Kidney (tissue), 14 donors: ENCODE measurements around the gene MAPKAP1. TPM values are rescaled to one million over a fixed set of nuclear protein-coding genes. Genes with fewer than 3 reads are reported as not detected.

Source experiments
- DNase-seq, 5 donors: peaks; one replicate each; pipeline ENCODE4 v3.0.0-alpha.2; 2013 to 2020
- FAIRE-seq: peaks from 2 replicates; lab custom pipeline; 2012; peaks lifted over from hg19 to GRCh38; lab: Jason Lieb, UNC
- H3K27ac ChIP-seq, 2 donors: one replicate each; pipeline ENCODE4 v1.7.0; 2013; ENCODE audit warnings: low read depth in 2 of 2, low read length in 2 of 2, inconsistent platforms in 1 of 2
- H3K27me3 ChIP-seq: one replicate; pipeline ENCODE4 v1.7.1; 2013; ENCODE audit warnings: low read length, inconsistent platforms; ENCODE audit not compliant: control insufficient read depth, insufficient read depth
- H3K36me3 ChIP-seq, 3 donors: one replicate each; pipeline versions ENCODE4 v1.7.0 to v1.7.1; 2013; ENCODE audit warnings: low read length in 3 of 3, control low read depth in 1 of 3, inconsistent platforms in 1 of 3; ENCODE audit not compliant: insufficient read depth in 3 of 3, control insufficient read depth in 2 of 3
- H3K4me1 ChIP-seq, 3 donors: one replicate each; pipeline versions ENCODE4 v1.7.0 to v1.7.1; 2013; ENCODE audit warnings: low read length in 3 of 3, inconsistent platforms in 1 of 3, low read depth in 1 of 3; ENCODE audit not compliant: control insufficient read depth in 2 of 3, insufficient read depth in 2 of 3
- H3K4me3 ChIP-seq, 3 donors: one replicate each; pipeline versions ENCODE4 v1.7.0 to v1.8.1; 2013; ENCODE audit warnings: low read length in 3 of 3, control low read depth in 1 of 3, inconsistent platforms in 1 of 3
- H3K9ac ChIP-seq, 3 donors: one replicate each; pipeline versions ENCODE4 v1.7.0 to v1.7.1; 2013; ENCODE audit warnings: low read length in 3 of 3, control low read depth in 1 of 3, inconsistent platforms in 1 of 3
- H3K9me3 ChIP-seq, 3 donors: one replicate each; pipeline versions ENCODE4 v1.7.0 to v1.7.1; 2013; ENCODE audit warnings: low read length in 3 of 3, control low read depth in 1 of 3, inconsistent platforms in 1 of 3; ENCODE audit not compliant: control insufficient read depth in 2 of 3, insufficient read depth in 1 of 3
- CTCF ChIP-seq: IDR thresholded peaks from 3 replicates; pipeline ENCODE4 v1.5.1; 2012; ENCODE audit warnings: mild to moderate bottlenecking, moderate library complexity, borderline replicate concordance; ENCODE audit not compliant: insufficient read depth; ENCODE audit errors: extremely low read depth
- intact Hi-C: fragments of 100-400 bp; cut with DNase I; formaldehyde crosslinking; loops from one replicate; pipeline ENCODE4 v1.11.1; 2022
- polyA plus RNA-seq: library from polyadenylated mRNA; stranded (reverse); fragments of 350-450 nt; fragmentation: Illumina TruSeq; extraction: RNeasy Lipid Tissue Mini Kit (QIAGEN cat#74804); gene quantifications from one replicate; pipeline ENCODE4 v1.2.3, GENCODE V29; 2014; ENCODE audit warnings: low read depth, low replicate concordance; ENCODE audit not compliant: insufficient read depth
- total RNA-seq: library from RNA; stranded (reverse); fragmentation: NEBNext Ultra II Directional; extraction: Animal tissue kit (Norgen Biotek cat#: 25700); gene quantifications from one replicate; pipeline ENCODE4 v1.2.1, GENCODE V29; 2021
- donor health status: control.
- donor health status: control.
- donor health status: control.
- donor health status: control.
- donor health status: control.
- donor health status: DM: yes; HTN: yes; CAD: no.
- donor health status: Normal renal cell carcinoma (clear cell type).

MAPKAP1 gene
- total and polyA plus RNA-seq, 2 donors from 2014 or later: 70.5 to 99.4 TPM

GRCh38 chr9:125634040-125634717 is 72.8 kb downstream of the MAPKAP1 start:
- Histone ChIP-seq H3K27ac (no peak overlapping the region), H3K9me3 (no peaks in the 10 kb centered on the region), H3K4me1 (peaks cover 0 to 15% (median 7%) of the 10 kb centered on the region in 3 donors), H3K4me3 (no peak overlapping the region), H3K36me3 (no peaks in the 10 kb centered on the region), H3K9ac (no peak overlapping the region), H3K27me3 (no peaks in the 10 kb centered on the region)
- FAIRE-seq (no peak), DNase-seq (no peak)
- TF ChIP-seq CTCF: no peak
- intact Hi-C loops: no loop called here

GRCh38 chr9:125633116-125633745 is 73.8 kb downstream of the MAPKAP1 start:
- no peak overlapping the region for H3K9ac ChIP-seq
- no peaks in the 10 kb centered on the region for H3K9me3 ChIP-seq
- H3K36me3 ChIP-seq: no peaks in the 10 kb centered on the region
- peaks cover 0 to 15% (median 7%) of the 10 kb centered on the region in 3 donors for H3K4me1 ChIP-seq
- H3K4me3 ChIP-seq: no peak overlapping the region
- TF ChIP-seq CTCF: no peak
- no peak for FAIRE-seq
- intact Hi-C loops: no loop called here
- no peak for DNase-seq
- H3K27me3 ChIP-seq: no peaks in the 10 kb centered on the region
- no peak overlapping the region for H3K27ac ChIP-seq

- H3K4me3 ChIP-seq: no peak overlapping the region
- no peak overlapping the region for H3K27ac ChIP-seq
- TF ChIP-seq CTCF: no peak
- H3K9me3 ChIP-seq: no peaks in the 10 kb centered on the region
- DNase-seq: no peak
- no peaks in the 10 kb centered on the region for H3K27me3 ChIP-seq
- no peak for FAIRE-seq
- H3K36me3 ChIP-seq: no peaks in the 10 kb centered on the region
- H3K4me1 ChIP-seq: peaks cover 0 to 15% (median 7%) of the 10 kb centered on the region in 3 donors
- intact Hi-C loops: no loop called here
- no peak overlapping the region for H3K9ac ChIP-seq
These were observed 74.5 kb downstream of the MAPKAP1 start for GRCh38 chr9:125632321-125633115.
